Amniotic epithelial cell (primary cell): ENCODE measurements around the gene PROM2.

ENCODE experiments used
- DNase-seq: peaks from one replicate; pipeline ENCODE4 v3.0.0-alpha.2; 2010; ENCODE audit warnings: low read depth

The PROM2 gene

DNA sequence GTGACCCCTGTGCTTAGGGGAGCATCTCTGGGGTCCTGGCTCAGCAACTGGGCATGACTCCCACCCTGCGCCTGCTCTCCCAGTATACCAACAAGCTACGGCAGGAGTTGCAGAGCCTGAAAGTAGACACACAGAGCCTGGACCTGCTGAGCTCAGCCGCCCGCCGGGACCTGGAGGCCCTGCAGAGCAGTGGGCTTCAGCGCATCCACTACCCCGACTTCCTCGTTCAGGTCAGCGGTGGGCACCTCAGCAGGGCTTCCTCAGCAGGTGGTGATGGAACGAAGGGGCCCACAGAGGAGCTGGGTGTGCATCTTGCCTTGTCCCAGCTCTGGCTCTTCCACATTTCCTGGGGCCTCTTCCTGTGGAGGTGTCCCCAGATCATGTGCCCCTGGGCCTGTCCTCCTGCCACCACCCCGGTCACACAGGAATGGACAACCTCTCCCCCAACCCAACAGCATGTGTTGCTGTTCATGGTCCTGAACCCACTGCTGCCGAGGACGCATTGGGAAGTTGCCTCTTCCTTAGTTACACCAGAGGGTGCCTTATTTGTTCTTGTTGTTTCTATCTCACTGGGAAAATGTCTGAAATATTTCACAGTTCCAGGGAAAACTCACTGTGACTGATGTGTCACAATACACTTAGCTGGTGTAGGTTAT is 10.8 kb downstream of the PROM2 start:
- DNase-seq = no peak

DNA sequence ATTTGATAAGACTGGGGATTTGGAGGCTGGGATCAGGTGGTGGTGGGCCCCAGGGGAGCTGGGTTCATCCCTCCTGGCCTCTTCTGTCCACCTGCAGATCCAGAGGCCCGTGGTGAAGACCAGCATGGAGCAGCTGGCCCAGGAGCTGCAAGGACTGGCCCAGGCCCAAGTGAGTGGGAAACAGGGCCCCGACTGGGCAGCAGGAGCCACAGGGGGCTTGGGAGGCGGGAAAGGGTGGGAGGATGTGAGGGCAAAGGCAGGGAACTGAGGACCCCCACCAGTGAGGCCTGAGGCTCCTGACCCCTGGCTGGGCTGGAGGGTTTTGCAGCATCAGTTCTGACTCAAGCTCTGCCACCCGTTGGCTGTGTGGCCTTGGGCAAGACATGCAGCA is 11.3 kb downstream of the PROM2 start:
- no peak for DNase-seq

DNA sequence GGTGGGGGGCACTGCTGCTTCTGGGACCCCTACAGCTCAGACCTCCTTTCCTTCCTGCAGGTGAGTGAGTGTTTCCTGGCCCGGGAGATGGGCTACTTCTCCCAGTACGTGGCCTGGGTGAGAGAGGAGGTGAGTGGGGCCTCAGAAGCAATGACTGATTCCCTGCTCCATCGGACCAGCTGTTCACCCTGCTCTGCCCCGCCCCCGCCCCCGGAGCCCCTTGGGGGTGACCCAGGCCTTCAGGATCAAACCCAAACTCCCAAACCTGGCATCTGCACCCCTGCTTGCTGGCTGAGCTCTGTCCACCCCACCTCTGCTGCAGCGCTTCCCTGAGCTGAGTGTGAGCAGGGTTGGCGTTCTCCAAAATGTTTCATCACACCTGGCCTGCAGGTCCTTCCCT is 13.1 kb downstream of the PROM2 start:
- no peak for DNase-seq

DNA sequence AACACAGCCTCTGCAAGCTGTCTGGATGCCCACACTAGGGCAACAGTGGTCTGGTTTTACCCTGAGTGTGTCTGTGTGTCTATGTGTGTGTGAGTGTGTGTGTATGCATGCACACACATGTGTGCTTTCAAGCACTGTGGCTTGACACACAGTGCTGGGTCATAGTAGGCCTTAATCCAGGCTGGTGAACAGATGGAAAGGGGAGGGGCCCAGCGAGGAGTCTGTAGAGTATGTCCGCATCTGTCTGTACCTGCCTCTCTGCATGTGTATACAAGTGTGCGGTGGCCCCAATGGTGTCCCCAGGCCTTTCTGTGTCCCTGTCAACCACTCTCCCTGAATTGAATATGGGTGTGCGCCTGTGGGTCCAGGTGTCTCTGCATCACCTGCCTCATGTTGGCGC is 13.6 kb downstream of the PROM2 start:
- no peak for DNase-seq

DNA sequence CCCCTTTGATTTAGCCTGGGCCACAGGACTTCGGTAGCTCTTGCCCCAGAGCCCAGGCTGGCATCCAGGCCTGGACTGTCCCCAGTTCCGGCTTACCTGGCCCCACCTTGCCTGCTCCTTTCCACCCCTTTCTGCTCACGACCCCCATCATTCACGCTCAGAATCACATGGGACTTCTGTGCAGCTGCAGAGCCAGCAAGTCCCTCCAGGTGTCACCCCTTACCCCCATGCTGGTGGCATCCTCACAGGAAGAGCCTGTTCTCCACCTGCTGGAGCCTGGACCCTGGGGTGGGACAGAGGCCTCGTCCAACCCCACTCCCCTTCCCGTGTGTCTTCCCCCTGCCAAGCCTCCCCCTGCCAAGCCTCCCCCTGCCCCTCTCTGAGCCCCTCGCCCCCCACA is 15.0 kb downstream of the PROM2 start:
- no peak for DNase-seq

DNA sequence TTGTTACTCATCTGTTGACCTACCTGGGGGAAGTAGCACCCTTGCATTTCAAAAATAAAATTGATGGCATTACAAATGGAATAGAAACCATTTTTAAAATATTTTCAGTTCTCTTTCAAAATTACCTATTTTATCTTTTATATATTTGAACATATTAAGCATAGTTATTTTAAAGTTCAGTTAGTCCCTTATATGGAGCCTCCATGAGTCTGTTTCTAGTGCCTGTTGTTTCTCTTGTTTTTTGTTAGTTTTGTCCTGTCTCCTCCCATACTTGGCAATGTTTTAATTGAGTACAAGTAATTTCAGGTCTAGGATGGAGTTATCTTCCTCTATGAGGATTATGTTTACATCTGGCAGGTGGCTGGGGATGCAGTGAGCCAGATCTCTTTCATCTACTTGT is 17.0 kb downstream of the PROM2 start:
- no peak for DNase-seq

DNA sequence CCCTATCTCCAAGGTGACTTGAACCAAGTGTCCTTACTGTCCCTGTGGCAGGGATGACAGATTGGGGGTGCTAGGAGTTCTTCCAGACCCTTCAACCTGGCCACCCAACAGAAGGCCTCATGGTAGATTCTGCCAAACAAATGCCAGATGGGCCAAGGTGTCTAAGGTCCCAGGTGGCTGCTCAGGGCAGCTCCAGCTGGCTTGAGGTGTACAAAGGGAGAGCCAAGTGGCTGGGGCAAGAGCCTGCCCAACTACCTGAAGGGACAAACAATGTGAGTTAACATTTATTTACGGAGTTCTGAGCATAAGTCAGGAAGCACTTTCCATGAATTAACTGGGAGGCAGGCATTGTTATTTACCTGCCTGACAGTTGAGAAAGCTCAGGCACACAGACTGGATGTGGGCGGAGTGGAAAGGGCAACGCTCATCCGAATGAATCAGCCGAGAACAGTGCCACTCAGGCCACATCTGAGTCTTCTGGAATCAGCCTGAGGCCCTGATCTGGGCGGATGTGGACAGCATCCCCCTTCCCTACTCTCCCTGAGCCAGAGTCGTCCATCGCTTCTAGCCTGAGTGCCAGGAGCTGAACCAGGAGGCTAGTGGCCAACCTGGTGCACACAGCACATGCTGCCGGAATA is 18.5 kb downstream of the PROM2 start:
- DNase-seq = no peak

DNA sequence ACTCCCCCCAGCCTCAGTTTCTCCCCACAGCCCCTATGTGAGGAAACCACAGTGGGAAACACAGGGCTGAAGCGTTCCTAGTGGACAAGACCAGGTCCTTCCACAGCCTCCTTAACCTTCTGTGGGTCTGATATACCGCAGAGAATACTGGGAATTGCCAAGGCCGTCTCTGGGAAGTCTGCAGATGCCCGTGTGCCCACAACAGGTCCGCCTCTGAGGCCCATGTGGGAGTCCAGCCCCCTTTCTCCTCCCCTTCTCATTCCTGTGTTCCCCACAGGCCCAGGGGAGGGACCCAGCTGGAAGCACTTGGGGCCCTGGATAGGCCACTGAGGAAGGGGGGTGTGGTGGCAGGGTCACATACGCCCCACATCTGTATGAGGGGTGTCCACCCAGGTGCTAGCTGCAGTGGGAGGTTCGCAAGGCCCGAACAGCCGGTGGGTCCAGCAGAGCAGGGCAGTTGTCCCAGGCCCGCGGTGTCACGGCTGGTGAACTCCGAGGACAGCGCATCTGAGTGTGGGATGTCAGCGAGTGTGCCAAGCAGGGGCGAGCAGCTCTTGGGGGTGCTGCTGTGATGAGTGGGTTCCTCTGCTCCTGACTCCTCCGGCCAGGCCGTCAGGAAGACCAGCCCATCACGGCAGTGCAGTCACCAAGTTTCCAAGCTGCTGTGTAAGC is 20.5 kb downstream of the PROM2 start:
- no peak for DNase-seq

DNA sequence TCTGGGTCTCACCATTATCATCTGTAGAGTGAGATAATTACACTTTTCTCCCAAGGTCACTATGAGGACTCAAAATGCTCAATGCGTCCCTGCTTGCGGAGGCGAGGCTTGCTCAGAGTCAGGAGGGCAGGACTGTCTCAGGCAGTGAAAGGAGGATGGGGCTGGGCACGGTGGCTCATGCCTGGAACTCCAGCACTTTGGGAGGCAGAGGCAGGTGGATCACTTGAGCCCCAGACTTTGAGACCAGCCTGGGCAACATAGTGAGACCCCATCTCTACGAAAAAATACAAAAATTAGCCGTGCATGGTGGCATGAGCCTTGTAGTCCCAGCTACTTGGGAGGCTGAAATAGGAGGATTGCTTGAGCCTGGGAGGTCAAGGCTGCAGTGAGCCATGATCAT is 21.1 kb downstream of the PROM2 start:
- no peak for DNase-seq

DNA sequence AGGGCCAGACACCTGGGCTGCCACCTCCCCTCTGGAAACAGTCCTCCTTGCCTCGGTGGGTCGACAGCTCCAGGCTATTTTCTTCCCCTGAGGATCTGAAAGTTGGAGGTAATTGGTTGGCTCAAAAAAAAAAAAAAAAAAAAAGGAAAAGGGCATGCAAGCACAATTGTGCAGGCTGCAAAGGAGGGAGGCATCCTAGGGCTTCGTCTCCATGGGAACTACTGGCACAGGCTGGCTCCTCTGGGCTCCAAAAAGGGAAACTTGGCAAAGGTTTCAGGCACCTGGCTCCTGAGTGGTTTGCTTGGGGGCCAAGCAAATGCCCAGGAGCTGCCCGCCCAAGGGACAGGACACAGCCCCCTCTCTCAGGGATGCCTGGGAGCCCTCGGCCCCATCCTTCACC is 21.8 kb downstream of the PROM2 start:
- no peak for DNase-seq

DNA sequence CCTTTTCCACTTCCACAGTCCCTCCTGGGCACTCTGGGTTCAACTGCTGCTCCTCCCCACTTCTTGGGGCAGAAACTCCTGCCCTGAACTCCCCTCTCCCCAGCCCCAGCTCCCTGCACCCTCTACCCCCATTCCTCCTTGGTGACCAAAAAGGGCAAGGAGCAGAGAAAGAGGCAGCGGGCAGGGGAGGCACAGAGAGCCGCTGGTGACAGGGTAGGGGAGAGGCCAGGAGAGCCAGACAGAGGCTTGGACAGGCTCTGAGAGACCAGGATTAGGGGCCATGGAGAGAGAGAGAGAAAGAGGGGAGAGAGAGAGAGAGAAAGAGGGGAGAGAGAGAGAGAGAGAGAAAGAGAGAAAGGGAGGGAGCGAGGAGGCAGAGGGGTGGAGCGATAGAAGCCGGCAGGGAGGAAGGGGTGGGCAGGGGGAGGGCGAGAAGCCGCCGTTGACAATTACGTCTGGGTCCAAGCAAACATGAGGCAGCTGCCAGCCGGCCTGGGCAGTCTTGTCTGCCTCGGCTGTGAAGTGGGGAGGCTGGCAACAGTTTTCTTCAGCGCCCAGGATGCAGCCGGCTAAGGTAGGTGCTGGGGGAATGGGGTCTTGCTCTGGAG is 22.7 kb downstream of the PROM2 start, which contains the start of gene KCNIP3:
TSS of gene KCNIP3 (plus strand) at position 468 of the 608 bp plus-strand sequence. CDS start at position 560, 92 bp downstream.
- DNase-seq = no peak

DNA sequence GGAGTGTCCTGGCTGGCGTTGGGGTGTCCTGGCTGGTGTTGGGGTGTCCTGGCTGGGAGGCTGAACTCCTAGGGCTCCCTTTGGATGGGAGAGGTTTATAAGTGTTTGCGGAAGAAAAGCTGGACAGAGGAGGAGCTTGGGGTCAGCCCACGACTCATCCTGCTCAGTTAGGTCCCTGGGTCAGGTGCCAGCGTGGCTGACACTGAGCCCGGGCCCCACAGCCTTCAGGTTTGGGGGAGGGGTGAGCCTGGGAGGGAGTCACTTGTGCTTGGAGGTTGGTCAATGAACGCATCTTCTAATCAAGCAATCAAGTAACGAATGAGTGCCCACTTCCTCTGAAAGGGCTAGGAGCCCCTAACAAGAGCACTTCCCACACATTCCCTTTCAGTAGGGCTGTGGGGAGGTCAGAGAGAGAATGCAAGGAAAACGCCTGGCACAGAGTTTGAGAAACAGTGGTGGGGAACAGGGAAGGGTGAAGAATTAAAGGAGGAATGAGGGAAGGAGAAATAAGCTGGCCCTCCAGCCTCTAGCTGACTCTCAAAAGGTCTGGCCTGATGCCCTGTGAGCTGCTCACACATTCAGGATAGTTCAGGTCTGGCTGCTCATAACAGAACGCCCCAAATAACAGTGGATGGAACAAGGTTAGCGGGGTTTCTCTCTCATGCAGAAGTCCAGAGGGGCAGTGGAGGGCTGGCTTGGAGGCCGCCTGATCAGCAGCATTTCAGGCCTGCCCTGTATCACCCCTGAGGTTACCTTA is 23.6 kb downstream of the PROM2 start:
- no peak for DNase-seq

DNA sequence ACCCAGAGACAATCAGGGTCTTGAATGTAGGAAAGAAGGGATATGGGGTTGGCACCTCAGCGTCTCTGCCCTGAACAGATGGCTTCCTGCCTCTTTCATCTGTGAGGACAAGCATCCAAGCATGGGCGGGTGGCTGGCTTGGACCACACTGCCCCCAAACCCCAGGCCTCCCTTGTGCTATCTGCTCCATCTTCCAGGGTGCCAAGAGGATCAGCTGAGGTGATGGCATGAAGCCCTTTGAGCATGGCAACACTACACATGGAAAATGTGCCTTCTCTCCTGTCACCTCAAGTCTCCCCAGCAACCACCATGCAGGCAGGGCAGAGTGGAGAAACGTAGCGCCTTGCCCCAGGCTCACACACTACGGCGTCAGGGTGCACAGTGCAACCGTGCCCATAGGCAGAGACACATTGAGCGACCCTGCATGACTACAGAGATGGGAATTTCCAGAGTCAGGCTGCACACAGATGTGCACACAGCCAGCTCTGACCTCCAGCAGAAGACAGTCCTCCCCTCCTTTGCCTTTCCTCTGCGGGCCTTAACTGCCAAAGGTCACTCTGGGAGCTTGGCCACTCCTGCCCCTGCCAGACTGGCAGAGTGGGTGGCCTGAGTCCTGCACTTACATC is 24.4 kb downstream of the PROM2 start:
- no peak for DNase-seq

DNA sequence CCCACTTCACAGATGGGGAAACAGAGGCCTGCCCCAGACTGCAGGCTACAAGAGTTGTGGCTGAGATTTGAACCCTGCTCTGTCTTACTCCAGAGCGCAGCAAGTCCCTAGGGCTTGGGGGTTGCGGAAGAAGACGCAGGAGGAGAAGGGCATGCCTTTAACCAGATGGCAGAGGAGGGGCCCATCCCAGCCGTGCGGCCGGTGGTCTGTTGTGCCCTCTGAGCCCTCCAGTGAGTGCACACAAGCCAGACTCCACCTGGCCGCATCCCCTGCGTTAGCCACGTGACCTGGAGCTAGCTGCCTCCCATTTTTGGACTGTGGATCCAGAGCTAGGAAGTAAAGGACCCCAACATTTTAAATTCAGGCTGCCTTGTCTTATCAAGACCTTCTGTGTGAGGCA is 25.7 kb downstream of the PROM2 start:
- DNase-seq = no peak

DNA sequence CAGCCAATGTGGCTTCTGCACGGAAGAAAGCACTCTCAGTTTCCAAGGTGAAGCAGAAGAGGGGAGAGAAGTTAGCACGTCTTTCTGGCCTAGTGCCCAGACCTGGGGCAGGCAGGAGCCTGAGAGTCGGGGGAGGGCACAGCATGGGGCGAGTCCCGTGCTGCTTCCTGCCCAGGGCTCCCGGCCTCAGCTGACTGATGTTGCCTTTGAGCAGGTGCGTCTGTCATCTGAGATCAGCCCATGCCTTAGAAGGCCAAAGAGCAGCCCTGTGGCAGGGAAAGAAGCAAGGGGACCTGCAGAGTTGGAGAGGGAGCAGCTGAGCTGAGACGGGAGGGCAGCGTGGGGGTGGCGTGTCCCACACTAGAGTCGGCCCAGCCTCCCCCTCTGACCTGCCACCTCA is 26.2 kb downstream of the PROM2 start:
- DNase-seq = no peak

DNA sequence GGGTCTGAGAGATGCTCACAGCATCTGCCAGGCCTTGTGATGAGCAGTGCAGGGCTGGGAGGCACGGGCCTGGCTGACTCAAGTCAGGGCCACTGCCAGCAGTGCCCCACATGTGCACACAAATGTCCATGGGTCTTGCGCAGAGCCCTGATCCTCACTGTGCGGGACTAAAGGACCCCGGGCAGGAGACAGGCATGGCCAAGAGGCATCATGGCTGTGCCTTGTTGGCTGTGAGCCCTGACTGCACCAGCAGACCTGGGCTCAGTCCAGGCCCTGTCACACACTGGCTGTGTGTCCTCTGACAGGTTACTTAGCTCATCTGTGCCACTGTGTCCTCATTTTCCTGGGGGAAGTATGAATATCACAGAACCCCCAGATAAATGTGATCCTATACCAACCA is 26.9 kb downstream of the PROM2 start:
- DNase-seq = no peak

DNA sequence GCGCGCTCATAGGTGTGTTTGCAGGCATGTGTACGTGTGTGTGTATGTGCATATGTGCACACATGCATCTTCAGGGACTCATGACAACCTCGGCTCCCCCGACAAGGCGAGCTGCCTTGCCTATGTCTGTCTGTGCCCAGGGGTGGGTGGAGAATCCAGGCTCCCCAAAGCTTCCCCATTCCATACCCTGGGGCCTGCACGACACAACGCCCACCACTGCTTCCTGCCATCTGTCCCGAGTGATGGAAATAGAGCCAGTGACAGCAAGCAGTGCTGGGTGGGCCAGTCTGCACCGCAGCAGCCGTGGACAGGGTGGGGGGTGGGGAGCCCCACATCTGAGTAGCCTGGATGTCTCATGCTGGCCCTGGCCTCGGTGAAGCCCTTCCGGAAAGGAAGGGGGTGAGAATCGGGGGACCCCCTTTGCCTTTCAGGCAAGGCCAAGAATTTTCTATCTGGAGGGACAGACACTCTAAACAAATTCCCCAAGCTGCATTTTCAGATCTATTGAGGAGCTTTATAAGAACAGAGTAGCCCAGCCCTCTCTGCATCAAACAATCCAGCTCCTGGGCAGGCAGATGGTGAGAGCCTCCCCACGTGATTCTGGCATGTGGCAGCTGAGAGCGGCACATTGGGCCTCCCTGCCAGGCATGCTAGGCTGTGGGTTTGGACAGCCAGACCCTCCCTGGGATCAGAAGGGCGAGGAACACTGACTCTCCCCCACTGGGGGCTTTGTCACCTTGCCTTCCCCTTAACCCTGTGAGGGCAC is 27.8 kb downstream of the PROM2 start:
- no peak for DNase-seq

DNA sequence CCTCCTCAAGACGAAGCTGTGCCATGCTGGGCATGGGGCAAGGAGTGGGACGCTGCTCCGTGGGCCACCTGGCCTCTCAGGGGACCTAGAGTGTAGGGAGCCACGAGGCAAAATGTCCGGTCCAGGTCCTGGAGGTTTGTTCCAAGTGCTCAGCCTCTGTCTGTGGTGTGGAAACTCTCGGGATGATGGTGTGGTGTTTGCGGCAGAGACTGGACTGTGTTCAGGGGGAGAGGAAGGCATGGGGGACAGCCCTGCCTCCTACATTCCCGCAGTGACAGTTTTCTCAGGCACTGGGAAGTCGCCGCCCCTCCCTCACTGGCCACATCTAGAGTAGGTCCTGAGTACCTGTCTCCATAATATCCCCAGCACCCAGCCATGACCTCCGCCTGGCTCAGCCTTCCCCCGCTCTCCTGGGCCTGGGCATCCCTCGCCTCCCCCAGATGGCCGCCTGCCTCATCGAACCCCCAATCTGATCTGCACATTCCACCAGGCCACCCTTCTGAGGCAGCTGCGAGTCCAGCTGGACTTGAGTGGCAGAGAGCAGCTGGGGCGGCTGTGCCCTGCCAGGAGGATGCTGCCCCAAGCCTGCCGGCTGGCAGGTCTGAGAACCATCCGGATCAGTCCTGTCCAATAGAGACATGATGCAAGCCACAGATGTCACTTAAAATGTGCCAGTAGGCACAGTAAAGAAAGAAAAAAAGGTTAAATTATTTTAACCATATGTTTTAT is 29.1 kb downstream of the PROM2 start:
- DNase-seq = no peak

DNA sequence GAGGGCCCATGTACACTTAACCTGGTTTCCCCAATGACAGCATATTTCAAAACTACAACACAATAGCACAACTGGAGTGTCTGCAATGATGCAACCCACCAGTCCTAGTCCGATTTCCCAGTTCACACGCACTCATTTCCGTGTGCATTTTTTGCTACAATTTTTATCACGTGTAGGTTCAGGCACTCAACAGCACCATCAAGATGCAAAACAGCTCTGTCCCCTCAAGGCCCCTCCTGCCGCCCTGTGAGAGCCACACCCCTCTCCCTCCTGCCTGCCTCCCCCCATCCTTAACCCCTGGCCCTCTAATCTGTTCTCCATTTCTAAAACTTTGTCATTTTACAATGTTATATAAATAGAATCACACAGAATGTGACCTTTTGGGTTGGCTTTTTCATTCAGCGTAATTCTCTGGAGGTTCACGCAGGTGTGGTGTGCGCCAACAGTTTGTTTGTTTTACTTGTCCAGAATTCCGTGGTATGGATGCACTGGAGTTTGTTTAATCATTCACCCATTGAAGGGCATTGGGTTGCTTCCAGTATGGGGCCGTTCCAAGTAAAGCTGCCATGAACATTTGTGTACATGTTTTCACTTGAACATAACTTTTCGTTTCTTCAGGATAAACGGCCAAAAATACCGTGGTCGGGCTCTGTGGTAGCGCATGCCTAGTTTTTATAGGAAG is 31.3 kb downstream of the PROM2 start:
- DNase-seq = no peak

DNA sequence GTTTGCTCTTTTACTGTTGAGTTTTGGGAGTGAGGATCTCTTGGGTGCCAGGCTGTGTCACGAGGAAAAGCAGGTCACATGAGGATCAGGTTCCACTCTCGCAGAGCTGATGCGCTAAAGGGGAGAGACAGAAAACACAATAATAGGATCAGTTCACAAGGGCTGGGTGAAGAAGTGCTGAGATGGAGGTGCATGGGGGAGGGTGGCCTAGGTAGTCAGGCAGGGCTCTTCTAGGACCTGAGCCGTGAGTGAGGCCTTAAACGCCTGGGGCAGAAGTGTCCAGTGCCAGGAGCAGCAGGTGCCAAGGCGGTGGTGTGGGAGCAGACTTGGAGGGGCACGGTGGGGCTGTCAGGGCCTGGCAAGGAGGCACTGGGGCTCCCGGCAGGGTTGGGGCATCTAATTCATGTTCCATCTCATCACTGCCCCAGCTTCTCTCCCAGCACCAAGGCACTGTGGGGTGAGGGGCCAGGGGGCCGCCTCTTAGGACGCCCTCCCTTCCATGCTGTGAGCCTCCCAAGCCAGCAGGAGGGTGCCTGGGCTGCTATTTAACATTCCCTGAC is 32.2 kb downstream of the PROM2 start:
- DNase-seq = no peak
